ENCODE results near the gene PKDCC.

The PKDCC gene

GRCh38 chr2:42106257-42106816 lies 58.5 kb downstream of the PKDCC start:
- Mint-ChIP-seq H3K4me1 (peaks cover 8% of the 10 kb centered on the region), H3K36me3 (ENCODE audit: insufficient read depth) (peaks cover 19% of the 10 kb centered on the region), H3K27me3 (no peaks in the 10 kb centered on the region), H3K4me3 (no peak overlapping the region), H3K27ac (ENCODE audit: low read depth) (no peak overlapping the region), H3K9me3 (no peaks in the 10 kb centered on the region)
- DNase-seq (ENCODE audit: low spot score in 2 of 2) (no peak), ATAC-seq (replicated peaks; ENCODE audit: extremely low read depth, poor library complexity, severe bottlenecking) (no peak)

GRCh38 chr2:42107249-42108042 lies 59.6 kb downstream of the PKDCC start:
- no peak for ATAC-seq (replicated peaks; ENCODE audit: extremely low read depth, poor library complexity, severe bottlenecking)
- H3K4me1 Mint-ChIP-seq: peaks cover 7% of the 10 kb centered on the region
- H3K27me3 Mint-ChIP-seq: no peaks in the 10 kb centered on the region
- no peak overlapping the region for H3K4me3 Mint-ChIP-seq
- no peak for DNase-seq (ENCODE audit: low spot score in 2 of 2)
- H3K9me3 Mint-ChIP-seq: no peaks in the 10 kb centered on the region
- H3K27ac Mint-ChIP-seq (ENCODE audit: low read depth): no peak overlapping the region
- peaks cover 9% of the 10 kb centered on the region for H3K36me3 Mint-ChIP-seq (ENCODE audit: insufficient read depth)
